HG02610 (cell line): ENCODE measurements around the gene ARL6IP4.
A peak's percentile ranks its signal among the peaks of the same experiment; 100 is the strongest.

Source experiments
- ATAC-seq: cut with Tn5 transposase; IDR thresholded peaks from one replicate; pipeline ENCODE4 v1.9.1; 2021; ENCODE audit warnings: mild to moderate bottlenecking, moderate library complexity; ENCODE audit not compliant: unreplicated experiment

The ARL6IP4 gene

DNA sequence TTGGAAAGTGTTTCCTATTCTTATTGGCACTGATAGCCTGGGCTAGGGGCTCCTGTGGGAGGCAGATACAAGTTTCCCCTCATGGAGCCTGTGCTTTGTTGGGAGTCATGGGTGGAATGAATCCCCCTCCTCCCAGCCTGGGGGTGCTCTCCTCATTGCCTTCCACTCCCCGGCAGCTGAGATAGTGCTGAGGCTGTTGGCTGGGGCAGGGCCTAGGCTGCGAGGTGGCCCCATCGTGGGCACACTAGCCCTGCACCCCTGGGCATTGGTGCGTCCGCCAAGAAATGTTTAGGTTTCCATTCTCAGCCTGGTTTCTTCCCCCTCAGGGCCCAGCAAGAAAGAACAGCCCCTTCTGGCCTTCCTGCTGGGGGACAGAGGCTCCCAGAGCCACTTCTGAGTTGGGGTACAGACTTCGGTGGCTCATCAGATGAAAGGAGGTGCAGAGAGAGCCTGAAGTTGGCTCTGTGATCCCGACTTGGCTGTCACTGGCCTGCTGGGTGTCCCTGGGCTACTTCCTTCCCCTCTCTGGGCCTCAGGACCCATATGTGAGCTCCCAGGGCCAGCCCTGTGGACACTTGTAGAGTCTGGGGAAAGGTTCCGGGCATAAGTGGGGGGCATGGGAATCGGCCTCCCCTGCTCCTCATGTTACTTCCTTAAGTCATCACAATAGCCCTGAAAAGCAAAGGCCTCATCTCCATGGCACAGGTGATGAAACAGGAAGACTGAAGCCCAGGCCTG, 2.7 kb upstream of the ARL6IP4 start:
- no peak for ATAC-seq

DNA sequence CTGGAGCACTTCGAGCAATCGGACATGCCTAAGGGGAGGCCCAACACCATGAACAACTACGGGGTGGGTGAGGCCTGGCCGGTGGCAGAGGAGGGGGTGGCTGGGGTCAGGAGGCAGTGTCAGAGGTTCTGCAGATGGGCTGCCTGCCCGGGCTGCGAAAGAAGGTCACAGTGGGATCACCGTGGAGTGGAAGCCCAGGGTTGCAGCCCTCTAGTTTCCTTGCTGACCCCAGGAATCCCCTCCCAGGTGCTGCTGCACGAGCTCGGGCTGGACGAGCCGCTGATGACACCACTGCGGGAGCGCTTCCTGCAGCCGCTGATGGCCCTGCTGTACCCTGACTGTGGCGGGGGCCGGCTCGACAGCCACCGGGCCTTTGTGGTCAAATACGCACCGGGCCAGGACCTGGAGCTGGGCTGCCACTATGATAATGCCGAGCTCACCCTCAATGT, 1.9 kb upstream of the ARL6IP4 start:
- no peak for ATAC-seq

DNA sequence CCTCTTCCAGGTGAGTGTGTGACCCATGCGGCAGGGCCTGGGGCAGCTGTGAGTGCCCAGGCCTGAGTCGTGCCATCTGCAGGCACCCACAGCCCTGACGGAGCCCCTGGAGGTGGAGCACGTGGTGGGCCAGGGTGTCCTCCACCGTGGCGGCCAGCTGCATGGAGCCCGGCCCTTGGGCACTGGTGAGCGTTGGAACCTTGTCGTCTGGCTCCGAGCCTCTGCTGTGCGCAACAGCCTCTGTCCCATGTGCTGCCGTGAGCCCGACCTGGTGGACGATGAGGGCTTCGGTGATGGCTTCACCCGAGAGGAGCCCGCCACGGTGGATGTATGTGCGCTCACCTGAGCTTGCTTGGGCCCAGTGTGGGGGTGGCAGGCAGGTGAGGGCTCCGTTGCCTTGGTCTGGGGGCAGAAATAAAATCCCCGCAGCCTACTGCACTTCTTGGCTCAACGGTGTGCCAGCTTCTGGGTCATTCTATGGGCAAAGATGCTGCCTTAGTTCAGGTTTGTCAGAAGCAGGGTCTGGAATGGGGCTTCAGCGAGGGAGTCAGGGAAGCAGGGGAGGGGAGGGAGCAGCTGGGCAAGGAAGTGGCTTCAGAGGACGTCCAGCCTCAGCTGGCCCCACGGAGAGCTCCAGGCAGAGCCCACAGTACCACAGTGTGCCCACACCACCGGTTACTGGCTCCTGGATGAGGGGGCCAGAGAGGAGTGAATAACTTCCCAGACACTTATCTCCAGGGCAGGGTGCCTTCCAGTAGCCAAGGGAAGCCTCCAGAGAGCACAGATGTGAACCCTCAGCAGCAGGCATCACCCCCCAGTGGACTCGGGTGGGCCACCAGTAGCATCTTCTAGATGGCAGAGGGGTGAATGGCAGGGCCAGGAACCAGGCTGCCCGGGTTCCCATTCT, 1.2 kb upstream of the ARL6IP4 start:
- ATAC-seq, result no peak

DNA sequence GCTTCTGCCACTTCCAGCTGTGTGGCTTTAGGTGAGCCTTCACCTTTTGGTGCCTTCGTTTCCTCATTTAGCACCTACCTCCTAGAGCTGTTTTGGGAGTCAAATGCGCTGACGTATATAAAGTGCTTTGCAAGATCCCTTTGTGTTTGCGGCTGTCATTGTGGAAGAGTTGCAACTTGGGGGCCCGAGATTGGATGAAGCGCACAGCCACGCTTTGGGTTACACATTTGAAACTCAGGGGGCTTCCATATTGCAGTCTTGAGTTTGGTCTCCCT, 636 bp upstream of the ARL6IP4 start:
- no peak for ATAC-seq

DNA sequence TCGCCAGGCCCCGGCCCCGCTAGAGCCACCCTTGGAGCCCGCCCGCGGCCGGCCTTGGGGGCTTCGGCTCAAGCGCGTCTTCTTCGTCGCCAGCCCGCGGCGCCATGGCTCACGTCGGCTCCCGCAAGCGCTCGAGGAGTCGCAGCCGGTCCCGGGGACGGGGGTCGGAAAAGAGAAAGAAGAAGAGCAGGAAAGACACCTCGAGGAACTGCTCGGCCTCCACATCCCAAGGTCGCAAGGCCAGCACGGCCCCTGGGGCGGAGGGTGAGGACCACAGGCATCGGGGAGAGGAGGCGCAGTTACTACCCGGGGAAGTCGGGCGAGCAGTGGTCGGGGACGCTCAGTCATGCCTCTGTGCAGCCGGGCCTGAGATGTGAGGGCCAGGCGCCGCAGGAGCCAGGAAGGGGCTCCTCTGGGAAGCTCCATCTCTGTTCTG, 573 bp downstream of the ARL6IP4 start:
- ATAC-seq, result peak; percentile 8

DNA sequence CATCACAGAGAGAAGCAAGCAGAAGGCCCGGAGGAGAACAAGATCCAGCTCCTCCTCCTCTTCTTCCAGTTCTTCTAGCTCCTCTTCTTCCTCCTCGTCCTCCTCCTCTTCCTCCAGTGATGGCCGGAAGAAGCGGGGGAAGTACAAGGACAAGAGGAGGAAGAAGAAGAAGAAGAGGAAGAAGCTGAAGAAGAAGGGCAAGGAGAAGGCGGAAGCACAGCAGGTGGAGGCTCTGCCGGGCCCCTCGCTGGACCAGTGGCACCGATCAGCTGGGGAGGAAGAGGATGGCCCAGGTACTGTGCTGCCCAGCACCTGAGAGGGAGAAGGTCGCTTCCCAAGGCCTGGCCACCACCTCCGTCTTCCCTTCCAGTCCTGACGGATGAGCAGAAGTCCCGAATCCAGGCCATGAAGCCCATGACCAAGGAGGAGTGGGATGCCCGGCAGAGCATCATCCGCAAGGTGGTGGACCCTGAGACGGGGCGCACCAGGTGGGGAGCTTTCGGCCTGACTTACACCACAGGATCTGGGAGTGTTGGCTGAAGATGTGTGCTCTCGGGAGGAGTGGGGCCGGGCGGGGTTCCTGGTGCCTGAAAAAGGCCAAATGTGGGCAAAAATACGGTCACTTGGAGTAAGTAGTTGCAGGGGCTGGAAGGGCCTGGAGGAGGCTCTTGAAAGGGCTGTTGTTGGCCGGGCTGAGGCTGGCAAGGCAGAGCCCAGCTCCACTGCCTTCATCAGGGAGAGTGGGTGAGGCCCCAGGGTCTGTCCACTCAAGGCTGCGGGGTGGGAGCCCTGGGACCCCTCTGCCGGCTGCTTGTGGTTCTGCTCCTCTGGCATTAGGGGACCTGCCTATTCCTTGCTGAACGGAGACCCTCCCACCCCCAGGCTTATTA, 1.4 kb downstream of the ARL6IP4 start:
- ATAC-seq, result no peak

DNA sequence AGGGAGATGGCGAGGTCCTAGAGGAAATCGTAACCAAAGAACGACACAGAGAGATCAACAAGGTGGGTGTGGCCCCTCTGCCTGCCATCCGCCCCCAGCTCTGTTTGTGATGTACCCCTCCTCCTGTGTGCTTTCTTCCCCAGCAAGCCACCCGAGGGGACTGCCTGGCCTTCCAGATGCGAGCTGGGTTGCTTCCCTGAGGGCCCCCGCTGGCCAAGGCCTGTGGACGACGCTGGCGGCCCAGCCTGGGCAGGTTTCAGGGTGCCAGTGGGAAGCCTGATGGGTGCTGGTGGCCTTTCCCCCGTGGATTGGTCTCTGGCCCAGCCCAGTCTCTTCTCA, 2.0 kb downstream of the ARL6IP4 start:
- ATAC-seq, result no peak

DNA sequence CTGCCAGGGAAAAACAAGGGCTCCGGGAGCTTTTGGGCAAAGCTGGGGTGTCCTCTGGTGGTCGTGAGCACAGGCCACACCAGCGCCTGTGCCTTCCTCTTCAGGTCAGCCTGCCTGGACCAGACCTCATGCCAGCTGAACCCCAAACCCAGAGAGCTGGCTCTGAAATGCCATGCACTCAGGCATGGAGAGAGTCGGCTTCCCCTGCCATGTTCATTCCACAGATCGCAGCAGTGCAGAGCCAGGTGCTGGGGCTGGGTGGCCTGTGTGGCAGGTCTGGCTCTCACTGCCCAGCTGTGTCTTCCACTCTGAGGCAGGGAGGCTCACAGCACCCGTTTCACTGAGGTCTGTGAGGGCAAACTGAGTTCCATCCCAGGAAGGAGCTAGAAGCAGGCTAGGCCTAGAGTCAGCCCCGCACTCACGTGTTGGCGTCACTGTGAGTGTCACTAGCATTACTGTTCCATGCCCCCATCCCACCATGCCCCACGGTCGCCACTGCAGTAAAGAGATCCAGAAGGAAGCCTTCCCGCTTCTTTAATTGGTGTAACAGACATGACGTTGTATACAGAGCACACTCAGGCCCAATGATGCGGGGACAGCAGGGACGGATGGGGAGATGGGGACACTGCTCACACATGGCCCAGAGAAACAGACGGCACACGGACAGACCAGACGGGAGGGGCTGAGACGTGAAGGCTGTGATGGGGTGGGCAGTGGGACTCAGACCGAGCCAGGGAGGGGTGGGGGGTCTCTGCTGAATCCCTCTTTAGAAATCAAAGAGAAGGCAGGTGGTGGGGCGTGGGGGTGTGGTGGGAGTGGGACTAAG, 2.7 kb downstream of the ARL6IP4 start:
- ATAC-seq, result no peak

DNA sequence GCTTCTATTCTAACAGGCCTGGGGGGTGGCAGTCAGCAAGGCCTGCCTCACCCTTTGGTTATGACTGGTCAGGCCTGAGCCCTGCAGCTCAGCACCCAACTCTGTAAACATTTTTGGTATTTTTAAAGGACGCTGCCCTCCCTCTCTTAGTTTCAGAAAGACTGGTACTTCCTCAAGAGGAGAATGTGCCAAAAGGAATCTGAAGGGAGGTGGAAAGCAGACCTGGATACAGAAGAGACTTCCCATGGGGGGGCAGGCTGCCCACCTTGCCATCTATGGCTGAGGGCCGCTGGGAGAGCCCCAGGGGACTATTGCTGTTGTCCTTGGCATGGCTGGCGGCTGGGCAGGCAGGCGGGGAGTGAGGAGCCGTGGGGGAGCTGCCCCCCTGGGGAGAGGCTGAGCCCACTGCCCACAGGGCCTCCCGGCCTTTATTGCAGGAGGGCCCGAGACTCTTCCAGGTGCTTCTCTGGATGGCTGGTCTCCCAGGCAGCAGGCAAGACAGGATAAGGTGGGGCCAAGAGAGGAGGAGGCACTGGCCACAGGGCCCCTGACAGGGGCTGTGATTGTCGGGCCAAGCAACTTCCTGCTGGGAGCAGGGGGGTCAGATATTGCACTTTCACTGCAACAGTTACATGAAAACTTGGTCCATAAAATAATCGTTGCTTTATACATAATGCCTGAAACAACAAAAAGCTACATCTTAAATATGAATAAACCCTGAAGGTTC, 3.5 kb downstream of the ARL6IP4 start:
- ATAC-seq, result no peak

DNA sequence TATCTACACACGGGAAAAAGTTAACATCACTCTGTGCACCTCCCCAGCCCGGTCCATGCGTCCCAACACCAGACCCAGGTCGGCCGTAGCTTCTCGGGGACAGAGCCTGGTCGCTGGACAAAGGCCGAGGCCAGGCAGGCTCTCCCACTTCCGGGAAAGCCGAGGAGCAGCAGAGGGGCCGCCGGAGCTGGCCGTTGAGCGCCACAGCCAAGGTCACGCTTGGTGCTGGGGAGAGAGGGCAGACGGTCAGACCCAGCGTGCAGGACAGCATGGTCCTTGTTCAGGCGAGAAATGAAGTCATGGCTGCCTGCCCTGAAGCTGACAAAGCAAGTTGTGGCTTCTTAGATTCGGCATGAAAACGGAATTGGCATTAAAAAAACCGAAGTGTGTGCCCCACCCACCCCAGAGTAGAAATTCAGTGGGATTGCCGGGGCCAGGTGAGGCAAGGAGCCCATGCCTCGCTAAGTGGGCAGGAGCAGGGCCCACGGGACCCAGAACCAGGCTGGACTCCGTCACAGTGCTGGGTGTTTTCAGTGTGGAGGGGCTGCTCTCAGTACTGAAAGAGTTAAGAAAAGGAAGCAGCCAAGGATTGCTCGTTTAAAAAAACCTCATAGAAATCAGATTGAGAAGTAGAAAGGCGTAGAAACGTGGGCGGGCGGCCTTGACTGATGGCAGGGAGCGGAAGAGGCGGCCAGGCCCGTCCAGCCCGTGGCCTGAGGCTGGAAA, 4.3 kb downstream of the ARL6IP4 start:
- no peak for ATAC-seq

DNA sequence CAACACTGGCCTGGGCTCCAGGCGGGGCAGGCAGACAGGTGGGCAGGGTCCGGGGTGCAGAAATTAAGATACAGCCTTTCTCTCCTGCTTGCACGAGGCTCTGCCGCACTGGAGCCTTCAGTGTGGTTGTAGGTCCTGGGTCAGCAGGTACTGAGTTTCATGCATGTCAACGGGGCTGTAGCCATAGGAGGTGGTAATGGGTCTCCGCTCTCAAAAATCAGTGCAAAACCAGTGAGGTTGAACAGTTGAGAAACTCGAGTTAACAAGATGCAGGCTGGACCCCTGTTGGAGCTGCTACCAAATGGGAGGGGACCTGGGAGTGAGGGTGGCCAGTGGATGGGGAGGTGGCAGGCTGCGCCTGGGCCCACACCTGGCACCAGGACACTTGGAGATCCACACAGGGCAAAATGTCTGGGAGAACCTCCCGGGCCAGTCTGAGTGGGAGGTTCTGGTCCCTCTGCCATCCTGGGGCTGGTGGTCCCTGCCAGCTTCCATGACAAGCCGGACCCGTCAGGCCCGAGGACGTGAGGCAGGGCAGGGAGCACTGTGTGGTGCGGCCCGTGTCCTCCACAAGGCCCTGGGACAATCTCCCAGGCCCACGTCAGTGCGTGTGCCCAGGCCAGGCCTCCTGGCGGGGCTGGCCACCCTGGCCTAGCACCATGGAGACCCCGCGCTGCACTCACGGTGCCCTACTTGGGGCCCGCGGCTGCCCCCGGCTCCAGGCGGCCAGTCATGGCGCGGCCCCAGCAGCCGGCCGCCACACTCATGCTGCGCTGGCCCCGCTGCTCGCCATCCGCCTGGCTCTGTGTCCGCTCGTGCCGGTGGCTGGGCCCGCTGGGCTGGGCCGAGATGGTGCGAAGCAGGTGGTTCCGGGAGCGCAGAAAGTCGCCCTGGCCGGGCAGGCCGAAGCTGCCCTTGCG, 5.1 kb downstream of the ARL6IP4 start:
- ATAC-seq, result no peak

DNA sequence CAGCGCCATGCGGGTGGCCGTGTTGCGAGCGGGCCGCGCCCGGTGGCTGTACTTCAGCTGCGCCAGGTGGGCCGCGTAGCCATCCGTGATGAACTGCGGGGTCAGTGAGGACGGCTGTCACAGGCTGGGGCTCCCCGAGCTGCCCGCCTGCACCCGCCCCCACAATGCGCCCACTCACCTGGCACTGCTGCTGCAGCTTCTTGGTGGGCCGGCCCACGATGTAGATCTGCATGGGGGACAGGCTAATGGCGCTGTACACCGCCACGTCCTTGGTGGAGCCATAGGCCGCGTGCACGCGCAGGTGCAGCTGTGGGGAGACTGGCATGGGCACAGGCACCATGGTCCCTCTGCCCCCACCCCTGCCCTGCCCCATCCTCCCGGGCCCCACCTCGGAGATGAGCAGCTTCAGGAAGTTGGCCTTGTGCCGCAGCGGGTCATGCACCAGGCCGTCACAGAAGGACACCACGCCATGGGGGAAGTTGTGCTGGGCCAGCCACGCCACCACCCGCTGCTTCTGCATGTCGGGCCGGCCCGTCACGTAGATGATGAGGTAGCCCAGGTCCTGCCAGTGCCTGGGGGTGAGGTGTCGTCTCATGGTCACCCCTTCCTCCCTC, 5.9 kb downstream of the ARL6IP4 start:
- no peak for ATAC-seq

DNA sequence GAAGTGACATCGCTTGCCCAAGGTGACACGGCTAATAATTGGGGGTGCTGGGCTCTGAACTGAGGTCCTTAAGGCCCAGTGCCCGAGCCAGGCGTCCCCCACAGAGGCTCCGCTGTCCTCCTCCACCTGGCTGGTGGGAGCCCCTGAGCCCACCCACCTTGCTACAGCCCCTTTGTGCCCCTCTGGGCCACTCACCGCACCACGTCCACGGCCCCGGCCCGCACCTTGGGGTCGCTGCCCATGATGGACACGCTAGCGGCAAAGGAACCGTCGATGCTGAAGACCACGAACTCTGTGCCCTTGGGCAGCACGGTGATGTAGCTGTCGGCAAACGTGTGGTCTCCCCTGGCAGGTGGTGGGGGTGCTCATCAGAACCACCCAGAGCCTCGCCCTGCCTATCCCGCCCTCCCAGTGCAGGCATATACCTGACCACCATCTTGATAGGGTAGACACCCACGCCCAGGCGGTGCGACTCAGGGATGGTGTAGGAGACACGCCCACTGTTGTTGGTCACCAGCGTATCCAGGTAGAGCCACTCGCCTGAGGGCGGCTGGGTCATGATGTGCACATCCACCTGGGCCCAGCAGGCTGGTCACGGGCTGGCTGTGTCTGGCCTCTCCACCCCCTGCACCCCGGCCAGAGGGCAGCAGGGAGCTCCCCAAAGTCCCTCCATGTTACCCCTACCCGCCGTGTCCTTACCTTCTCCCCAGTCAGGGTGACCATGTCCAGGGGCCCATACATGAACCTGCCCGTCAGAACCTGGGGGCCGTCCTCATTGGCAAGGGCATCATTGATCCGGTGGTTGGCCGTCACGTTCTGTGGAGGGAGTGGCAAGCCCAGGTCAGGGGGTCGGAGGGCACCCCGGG, 6.8 kb downstream of the ARL6IP4 start:
- no peak for ATAC-seq

DNA sequence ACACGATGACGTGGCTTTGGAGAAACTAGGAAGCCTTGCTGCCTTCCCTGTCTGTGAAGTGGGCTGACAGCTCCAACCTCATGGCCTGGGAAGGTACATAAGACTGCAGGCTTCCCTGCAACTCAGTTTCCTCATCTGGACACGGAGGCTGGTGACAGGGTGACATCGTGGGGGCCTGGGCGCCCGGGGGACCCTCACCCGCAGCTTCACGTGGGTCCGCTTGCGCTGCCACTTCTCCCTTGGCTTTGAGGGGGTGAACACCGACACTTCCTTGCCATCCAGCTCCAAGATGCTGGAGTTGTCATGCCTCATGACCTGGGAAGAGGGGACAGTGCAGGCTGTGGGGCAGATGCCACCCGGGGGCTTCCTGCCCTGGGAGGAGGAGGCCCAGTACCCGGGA, 7.6 kb downstream of the ARL6IP4 start:
- ATAC-seq, result no peak

DNA sequence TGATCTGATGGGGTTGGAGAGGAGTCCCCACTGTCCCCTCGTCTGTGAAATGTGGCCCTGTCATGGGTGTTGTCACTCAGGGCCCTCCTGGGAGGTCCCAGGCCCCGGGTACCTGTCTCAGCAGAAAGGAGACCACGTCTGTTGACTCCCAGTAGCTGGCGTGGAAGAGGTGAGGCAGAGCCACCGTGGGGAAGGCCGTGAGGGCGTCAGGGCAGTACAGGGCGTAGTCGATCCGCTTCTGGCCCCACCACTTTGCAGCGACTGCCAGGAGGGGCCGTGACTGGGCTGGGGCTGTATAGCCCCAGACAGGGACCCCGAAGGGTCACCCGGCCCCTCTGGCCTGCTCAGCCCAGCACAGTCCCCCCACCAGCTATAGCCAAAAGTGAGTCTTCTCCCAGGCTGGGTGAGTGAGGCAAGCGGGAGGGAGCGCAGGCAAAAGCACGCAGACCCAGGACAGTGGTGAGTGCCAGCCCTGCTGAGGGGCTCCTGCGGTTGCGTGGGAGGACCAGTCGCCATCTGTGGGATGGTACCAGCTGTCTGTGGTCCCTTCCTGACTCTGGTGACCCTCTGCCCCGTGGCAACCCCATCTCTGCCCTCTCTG, 8.2 kb downstream of the ARL6IP4 start:
- no peak for ATAC-seq

DNA sequence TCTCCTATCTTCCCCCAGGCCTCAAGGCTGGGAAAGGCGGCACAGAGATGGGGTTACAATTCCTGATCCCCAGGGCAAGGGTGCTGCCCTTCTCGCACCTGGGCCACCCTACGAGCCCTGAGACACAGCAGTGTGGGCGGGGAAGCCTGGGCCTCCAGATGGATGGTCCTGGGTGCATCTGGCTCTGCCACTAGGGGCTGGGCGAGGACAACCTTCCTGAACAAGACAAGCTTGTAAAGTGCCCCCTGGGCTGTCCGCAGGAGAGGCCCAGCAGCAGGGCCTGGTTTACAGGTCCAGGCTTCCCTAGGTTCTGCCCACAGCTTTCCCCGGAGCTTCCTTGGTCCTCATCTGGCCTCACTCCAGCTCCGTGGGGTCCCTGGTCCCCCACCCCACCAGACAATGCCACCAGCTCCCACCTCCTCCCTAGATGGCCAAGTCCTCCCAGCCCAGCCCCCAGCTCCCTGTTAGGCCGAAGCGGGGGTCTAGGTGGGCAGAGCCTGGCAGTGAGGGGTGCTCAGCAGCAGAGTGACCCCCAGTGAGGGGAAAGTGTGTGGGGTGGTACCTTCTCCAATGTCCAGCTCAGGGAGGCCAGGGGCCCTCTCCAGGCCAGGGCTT, 8.9 kb downstream of the ARL6IP4 start:
- ATAC-seq, result no peak
